COR-L47 (cell line): ENCODE measurements around the gene IL1RN.
"Not testable (repeated sequence)": the region's sequence is repeated elsewhere in the genome, so short reads cannot be mapped to it uniquely, and the experiment has no call there.

Experiments used
- DNase-seq: peaks from one replicate; lab custom pipeline; 2025; lab: John Stamatoyannopoulos, UW

IL1RN gene, protein sequence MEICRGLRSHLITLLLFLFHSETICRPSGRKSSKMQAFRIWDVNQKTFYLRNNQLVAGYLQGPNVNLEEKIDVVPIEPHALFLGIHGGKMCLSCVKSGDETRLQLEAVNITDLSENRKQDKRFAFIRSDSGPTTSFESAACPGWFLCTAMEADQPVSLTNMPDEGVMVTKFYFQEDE

DNA sequence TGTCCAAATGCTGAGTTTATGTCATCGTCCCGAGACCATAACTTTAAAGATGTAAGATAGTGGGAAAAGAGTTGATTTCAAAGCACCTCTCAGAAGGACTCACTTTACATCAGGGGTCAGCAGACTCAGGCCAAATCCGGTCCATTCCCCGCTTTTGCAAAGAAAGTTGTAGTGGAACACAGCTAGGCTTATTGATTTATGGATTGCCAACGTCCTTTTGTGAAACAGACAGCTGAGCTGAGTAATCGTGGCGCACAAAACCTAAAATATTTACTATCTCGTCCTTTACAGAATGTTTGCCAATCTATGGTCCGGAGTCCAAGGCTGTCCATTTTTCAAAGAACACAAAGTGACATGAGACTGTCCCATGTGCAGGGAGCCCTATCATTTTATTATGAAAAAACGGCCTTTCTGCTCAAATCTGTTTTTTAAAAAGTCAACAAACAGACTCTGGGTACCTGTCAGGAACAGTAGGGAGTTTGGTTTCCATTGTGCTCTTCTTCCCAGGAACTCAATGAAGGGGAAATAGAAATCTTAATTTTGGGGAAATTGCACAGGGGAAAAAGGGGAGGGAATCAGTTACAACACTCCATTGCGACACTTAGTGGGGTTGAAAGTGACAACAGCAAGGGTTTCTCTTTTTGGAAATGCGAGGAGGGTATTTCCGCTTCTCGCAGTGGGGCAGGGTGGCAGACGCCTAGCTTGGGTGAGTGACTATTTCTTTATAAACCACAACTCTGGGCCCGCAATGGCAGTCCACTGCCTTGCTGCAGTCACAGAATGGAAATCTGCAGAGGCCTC lies at the start of gene IL1RN:
TSS of gene IL1RN (plus strand) at position 754 of the 801 bp plus-strand sequence. CDS start at position 781, 27 bp downstream.
- DNase-seq = no peak

DNA sequence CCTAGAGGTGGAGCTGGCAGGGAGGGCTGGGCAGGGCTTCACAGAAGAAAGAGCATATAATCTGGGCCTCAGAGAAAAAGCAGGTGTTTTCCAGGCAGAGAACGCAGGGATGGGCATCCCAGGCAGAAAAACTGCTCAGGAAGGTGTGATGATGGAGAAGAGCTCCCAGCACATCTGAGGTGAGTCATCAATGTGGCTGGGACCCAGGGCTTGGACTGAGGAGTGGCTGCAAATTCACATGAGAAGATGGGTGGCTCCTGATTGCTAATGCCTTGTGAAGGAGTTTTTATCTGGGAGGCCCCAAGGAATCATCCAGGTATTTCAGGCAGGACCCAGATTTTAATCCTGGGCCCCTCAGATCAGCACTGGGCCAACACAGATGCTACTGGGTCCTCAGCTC lies 49.5 kb upstream of the IL1RN start:
- DNase-seq = no peak

DNA sequence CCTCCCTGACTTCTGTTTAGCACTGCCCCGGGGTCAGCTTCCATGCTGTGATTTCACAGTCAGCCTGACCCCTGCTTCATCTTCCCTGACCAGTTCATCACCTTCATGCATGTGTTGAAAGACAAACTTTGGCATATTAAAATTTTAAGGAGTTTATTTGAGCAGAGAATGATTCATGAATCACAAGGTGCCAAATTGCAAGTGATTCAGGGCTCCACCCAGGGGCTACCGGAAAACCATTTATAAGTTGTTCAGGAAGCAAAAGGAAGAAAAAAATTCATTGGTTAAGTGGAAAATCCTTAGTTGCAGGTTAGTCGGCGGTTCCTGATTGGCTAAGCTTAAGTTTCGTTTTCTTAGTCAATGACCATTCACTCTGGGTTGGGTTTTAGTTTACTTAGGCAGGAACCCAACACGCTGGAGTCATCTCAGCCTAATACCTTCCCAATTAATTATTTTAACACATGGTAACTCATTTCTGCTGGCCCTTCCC lies 49.0 kb upstream of the IL1RN start:
- no peak for DNase-seq

DNA sequence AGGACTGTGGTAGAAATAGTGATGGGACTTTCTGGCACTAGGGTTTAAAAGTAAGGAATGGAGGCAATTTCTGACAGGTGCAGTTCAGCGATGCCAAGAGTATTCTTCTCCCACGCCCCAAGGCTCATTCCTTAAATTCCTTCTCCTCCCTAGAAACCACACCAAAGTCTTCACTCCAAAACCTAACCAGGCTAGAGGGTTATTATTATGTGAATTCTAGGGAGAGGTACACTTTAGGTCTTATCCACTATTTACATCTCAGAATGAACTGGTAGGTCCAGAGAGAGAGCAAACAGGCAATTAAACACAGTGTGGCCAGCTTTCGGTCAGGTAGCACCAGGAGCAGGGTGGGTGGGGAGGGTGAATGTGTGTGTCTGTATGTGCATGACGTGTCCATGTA lies 48.3 kb upstream of the IL1RN start:
- no peak for DNase-seq

DNA sequence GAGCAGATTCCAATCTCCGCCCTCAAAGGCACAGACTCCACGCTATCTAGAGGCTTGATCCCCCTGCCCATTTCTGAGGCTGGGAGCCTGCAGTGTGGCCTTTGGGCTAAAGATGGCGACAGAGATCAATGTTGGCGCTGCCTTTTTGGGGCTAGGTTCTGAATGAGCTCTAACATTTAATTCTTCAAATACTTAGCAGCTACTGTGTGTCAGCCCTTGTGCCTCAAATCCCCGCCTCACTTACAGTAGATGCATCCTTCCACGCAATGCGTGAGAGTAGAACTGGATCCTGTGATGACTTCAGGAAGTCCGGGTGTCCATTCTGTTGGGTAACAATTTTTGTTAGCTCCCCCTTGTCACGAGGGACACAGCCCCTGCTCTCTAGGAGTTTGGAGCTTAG lies 47.3 kb upstream of the IL1RN start:
- peak; percentile 18 for DNase-seq

DNA sequence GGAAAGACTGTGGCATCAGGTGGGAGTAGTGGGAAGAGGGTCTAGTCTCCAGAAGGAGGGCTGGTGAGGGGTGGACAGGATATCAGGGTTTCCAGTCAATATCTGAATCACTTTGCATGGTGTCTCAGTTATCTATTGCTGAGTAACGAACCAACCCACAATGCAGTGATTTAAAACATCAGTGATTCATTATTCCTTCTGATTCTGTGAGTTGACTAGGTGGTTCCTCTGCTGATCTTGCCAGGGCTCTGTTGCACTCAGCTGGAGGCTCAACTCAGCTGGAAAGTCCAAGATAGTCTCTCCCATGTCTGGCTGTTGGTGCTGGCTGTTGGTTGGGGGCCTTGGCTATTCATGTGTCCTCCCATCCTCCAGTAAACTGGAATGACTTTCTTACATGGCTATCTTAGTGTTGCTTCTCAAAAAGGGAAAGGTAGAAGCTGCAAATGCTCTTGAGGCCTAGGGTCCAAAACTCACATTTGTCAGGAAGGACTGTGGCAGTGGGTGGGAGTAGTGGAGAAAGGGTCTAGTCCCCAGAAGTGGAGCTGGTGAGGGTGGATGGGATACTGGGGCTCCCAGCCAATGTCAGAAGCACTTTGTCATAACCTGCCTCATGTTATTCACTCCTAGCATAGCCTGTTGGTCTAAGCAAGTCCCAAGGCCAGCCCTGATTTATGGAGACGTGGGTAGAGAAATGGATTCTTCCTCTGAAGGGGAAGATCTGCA lies 45.7 kb upstream of the IL1RN start:
- DNase-seq = no peak

DNA sequence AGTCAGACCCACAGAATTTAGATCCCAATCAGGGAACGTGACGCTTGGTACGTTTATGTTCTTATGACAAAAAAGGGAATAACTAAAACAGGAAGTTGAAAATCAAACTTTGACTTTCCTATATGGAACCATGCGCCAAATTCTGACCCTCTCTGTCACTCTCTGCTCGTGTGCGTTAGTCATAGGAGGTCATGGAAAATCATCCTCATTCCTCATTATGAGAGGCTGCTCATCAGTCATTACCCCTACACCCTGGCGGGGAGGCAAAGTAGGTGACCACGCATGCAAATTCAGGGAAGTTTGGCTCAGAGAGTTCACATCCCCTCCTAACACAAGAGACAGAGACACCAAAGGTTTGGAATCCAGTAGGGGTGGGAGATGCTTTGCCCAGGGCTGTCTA lies 44.1 kb upstream of the IL1RN start:
- DNase-seq = no peak

DNA sequence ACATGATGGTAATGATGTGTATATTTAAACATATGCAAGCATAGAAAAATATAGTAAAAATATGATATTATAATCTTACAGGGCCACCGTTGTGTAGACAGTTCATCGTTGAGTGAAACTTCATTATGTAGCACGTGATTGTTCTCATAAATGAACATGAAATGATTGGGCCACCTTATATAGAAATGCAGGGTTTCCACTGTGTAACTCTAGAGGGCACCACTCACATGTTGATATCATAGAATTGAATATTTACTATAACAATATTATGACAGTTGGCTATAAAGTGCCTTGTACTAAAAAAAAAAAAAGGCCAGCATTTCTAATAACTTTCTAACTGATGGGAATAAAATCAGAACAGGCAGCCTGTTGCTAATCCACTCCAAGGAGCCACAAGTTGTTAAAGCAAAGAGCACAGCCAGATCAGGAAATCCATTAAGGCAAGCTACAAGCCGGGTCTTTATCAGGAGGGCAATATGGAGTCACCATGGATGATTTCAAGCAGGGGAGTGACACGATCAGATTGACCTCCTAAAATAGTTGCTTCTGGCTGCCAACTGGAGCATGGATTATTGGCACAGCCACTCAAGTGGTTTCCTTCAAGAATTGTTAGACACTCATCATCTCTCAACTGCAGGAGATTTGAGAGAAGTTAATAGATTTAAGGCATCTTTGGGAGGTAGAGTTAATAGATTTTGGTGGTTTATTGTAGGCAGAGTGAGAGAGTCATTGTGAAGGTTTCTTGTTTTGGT lies 43.0 kb upstream of the IL1RN start:
- DNase-seq = peak; percentile 7

DNA sequence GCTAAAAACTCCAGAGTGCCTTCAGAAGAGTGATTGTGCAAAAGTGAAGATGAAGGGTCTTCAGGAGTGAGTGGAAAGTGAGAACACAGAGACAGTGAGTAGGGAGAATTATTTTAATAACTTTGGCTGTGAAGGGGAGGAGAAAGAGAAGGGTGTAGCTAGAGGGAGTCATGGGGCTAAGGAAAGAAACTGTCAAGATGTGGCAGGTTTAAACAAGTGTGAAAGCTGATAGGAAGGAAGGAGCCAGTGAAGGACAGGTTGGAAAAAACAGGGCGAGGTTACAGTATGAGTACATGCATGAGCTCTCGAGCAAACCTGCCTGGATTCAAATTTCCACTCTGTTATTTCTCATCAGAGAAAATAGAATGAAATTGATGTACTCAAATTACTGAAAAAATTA lies 41.9 kb upstream of the IL1RN start:
- DNase-seq = no peak

DNA sequence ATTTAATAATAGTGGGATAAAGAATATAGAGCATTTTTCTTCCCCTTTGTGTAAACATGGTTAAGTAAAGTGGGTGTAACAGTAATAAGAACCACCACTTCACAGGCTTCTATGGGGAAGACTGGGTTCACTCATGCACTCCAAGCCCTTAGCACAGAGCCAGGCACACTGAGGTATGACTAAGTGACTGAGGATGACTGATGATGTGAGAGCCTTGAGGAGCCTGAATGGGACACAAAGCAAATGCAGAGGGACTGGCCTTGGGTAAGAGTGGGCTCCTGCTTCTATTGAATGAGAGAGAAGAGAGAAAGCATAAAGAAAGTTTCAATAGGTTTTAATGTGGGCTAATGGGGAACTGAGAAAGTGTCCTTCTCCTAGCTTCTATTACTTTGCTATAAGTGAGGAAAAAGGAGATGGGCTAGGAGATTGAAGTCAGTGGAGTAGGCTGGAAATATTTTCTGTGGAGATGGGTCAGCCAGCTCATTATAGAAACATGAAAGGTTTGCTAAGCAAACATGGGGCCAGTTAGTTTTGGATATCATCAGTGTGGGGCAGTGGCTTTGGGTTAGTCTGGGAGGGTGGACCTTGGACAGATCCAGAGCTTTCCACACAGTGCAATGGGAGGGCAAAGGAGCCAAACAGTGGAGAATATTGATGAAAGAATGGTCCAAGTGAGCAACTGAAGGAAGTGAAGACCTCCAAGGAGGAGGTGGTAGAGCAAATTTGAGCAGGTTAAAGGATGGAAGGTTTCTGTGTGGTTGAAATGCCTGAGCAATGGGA lies 39.0 kb upstream of the IL1RN start:
- DNase-seq = no peak

DNA sequence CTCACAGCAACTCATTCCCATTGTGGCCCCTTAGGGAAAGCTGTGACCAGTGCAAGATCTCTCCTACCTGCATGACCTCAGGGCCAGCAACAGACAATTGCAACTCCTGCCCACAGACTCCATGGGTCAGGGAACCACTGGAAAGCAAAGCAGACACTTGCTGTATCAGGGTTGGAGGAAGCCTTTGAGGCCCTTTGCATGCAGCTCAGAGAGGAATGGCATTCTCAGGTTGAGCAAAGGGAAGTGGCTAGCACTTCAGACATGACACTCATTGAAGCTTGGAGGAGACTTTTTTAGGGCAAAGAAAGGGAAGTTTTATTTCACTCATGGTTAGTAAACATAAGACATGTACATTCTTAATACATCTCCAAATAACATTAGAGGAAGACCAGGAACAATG lies 37.5 kb upstream of the IL1RN start:
- DNase-seq = no peak

DNA sequence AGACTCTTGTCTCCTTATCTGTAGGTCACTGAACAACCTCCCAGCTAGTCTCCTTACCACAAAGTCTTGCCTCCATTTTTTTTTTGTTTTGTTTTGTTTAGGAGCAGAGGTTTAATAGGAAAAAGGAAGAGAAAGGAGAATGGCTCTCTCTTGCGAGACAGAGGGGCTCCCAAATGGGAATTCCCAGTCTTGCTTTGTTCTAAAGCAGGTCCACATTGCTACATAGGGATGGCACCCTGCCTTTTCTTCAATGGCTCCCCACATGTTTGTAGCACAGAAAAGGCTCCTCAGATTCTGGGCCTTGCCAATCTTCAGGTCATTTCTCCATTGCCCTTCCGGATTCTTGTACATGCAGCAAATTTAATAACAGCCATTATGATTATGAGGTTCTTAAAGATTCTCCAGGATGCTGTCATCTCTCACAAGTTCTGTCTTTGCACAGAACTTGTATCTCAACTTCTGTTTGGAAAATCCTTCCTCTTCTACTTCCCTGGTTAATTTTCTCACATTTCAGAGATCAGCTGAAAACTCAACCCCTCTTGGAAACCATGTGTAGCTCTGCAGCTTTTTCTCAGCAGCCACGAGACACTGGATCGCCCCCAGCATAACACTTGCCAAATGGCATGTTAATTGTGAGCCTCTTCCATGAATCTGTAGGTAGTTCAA lies 36.0 kb upstream of the IL1RN start:
- DNase-seq = no peak

DNA sequence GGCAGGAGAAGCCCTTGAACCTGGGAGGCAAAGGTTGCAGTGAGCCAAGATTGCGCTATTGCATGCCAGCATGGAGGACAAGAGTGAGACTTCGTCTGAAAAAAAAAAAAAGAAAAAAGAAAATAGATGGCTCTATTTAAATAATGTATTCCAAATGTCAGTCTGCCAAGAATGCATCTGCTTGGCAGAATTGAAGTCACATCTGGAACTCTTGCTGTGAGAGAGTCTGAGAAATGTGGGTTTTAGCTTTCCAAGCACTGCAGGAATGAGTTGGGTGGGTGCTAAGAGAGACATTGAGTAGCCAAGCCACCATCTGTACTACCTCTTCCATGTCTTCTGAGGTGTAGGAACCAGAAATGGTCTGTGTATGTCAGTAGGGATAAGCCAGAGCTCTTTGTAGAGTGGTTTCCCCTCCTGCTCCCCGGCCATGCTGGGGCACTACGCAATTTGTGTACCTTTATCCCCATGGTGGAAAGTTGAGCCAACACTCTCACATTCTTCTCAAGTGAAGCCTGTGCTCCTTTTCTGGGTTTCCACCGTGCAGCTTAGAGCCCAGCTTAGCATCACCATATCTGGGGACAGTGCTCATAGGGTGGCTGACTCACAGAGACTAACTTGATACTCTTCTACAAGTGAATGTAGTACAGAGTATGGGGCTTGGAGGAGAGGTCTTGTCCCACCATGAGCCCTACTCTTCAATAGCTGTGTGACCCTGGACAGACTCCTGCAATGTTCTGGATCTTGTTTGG lies 34.4 kb upstream of the IL1RN start:
- DNase-seq = no peak

DNA sequence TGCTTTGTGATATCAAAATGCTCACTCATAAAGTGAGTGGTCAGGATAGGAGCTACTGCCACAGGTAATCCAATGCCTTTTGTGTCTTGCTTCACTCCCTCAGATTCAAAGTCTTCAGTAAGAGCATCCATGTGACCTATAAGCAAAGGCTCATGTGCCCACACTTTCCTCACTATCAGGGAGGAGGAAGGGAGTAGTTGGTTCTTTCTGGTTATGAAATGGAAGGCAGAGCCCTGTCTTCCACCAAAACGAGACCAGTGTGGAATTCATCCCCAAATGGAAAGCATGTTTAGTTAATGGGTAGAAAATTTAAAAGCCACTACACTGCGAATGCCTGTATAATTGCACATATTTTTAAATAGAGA lies 33.8 kb upstream of the IL1RN start:
- no peak for DNase-seq

DNA sequence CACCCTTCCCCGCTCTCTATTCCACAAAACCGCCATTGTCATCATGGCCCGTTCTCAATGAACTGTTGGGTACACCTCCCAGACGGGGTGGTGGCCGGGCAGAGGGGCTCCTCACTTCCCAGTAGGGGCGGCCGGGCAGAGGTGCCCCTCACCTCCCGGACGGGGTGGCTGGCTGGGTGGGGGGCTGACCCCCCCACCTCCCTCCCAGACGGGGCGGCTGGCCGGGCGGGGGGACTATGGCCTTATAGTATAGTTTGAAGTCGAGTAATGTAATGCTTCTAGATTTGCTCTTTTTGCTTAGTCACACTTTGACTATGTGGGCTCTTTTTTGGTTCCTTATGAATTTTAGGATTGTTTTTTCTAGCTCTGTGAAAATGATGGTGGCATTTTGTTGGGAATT lies 31.1 kb upstream of the IL1RN start:
- not testable (repeated sequence) for DNase-seq

DNA sequence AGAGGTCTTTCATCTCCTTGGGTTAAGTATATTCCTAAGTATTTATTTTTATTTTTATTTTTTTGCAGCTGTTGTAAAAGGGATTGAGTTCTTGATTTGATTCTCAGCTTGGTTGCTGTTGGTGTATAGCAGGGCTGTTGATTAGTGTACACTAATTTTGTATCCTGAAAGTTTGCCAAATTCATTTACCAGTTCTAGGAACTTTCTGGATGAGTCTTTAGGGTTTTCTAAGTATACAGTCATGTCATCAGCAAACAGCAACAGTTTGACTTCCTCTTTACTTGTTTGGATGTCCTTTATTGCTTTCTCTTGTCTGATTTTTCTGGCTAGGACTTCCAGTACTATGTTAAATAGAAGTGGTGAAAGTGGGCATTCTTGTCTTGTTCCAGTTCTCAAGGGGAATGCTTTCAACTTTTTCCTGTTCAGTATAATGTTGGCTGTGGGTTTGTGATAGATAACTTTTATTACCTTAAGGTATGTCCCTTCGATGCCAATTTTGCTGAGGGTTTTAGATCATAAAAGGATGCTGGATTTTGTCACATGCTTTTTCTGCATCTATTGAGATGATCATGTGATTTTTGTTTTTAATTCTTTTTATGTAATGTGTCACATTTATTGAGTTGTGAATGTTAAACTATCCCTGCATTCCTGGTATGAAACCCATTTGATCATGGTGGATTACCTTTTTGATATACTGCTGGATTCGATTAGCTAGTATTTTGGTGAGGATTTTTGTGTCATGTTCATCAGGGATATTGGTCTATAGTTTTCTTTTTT lies 30.4 kb upstream of the IL1RN start:
- DNase-seq = not testable (repeated sequence)

DNA sequence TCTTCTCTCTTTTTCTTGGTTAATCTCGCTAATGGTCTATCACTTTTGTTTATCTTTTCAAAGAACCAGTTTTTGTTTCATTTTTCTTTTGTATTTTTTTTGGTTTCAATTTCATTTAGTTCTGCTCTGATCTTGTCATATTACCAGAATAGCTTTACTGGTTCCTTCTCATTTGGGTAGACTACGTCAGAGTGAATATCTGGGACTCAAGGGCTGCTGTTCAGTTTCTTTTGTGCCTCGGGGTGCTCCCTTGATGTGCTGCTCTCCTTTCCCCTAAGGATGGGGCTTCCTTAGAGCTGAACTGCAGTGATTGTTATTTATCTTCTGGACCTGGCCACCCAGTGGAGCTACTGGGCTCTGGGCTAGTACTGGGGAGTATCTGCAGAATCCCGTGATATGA lies 29.4 kb upstream of the IL1RN start:
- DNase-seq = no peak

DNA sequence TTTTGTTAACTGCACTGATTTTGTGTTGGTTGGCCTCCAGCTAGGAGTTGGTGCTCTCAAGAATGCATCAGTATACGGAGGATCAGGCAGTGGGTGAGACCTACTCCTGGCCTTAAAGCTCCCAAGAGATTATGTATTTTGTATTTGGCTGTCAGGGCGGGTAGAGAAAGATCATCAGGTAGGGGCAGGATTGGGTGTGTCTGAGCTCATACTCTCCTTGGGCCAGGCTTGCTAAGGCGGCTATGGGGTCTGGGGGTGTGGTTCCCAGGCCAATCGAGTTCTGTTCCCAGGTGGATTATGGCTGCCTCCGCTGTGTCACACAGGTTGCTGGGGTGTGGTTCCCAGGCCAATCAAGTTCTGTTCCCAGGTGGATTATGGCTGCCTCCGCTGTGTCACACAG lies 28.9 kb upstream of the IL1RN start:
- no peak for DNase-seq

DNA sequence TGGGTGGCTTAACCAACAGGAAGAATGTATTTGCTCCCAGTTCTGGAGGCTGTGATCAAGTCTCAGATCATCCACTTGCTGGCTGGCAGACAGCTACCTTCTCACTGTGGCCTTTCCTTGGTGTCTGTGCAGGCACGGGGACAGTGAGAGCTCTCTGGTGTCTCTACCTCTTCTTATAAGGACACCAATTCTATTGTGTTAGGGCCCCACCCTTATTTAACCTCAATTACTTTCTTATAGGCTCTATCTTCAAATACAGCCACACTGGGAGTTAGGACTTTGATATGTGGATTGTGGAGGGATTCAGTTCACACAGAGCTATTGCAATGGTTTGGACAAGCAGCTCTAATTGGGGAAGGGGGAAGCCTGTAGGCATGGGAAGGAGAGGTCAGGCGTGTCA lies 25.3 kb upstream of the IL1RN start:
- no peak for DNase-seq

DNA sequence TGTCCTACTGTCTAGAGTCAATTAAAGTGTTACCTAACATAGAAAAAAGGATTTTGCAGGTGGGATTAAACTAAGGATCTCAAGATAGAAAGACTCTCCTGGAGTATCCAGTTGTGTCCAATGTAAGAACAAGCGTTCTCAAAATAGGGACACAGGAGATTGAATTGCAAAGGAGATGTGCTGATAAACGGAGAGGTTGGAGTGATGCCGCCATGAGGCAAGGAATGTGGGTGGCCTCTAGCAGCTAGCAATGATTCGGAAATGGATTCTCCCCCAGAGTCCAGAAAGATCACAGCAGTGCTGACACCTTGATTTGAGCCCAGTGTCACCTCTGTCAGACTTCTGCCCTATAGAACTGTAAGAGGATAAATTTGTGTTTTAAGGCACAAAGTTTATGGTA lies 24.1 kb upstream of the IL1RN start:
- DNase-seq = no peak
